ENCODE results near the gene CACNG5. TPM values are rescaled to one million over a fixed set of nuclear protein-coding genes. Genes with fewer than 3 reads are reported as not detected.

CACNG5 gene, protein sequence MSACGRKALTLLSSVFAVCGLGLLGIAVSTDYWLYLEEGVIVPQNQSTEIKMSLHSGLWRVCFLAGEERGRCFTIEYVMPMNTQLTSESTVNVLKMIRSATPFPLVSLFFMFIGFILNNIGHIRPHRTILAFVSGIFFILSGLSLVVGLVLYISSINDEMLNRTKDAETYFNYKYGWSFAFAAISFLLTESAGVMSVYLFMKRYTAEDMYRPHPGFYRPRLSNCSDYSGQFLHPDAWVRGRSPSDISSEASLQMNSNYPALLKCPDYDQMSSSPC
- polyA plus RNA-seq (ENCODE audit: insufficient read length) = not detected

DNA sequence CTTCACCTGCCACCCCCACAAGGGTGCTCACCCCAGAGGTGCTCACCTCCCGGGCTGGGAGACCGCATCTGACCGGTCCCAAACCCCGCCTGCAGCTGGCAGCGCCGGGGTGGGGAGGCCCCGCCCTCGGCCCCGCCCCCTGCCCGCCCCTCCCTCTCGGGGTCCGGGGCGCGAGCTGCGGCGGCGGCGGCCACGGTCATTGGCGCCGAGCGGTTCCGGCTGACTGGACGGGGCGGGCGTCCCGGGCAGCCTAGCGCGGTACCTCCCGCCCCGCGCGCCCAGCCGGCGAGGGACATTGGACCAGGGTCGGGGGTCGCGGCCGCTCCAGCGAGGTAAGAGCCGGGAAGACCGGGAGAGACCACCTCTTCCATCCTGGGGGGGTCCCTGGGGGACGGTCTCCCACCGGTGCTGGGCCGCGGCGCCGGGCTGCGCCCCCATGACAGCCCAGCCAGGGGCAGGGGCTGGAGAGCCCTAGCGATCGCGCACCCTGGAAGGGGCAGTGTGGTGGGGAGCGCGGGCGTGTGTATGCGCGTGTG, at the start of gene CACNG5:
TSS of gene CACNG5 (plus strand) at position 199 of the 536 bp plus-strand sequence. CDS start 42,216 bp downstream, outside the sequence.
- DNase-seq (ENCODE audit: low read depth) = no peak

GRCh38 chr17:66786107-66786506, 48.8 kb upstream of the CACNG5 start:
- DNase-seq (ENCODE audit: low read depth) = no peak

- no peak for DNase-seq (ENCODE audit: low read depth)
These were observed 47.0 kb upstream of the CACNG5 start for GRCh38 chr17:66787914-66788313.

DNA sequence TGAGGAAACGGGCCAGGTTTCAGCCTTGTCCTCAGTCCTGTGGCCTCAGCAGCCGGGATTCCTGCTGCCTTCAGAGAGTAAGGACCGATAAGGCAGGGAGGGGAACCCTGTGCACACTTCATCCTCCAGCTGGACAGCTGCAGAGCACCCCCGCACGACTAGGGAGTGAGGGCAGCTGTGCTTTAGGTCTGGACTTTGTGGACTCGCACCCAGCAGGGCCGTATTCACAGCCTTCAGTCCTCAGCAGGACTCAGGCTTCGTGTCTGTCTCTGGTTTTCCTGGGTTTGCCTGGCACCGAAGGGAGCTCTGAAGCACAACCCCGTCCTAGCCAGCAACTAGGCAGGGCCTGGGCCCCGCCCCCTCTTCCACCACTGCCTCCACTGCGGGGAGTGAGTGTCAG, 45.8 kb upstream of the CACNG5 start:
- DNase-seq (ENCODE audit: low read depth) = no peak

DNA sequence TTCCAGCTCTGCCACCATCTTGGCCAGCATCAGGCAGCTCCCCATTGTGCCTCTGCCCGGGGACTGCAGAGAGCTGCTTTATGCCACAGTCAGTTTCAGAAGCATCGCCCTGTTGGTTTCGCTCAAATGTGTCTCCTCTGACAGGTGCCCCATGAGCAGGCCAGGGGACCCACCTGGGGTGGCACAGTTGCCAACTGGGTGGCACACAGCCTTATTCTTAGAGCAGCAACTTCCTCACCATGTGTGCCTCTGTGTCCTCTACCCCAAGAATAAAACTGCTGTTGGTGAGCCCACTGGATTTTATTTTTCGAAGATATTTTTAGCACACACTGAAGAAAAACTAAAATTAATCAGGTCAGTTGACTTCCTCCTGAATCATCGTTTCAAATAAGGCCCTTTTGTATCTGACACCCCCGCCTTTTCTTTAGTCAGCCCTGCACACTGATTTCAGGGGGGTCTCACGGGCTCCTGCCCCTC, 44.9 kb upstream of the CACNG5 start:
- DNase-seq (ENCODE audit: low read depth) = no peak

- DNase-seq (ENCODE audit: low read depth) = no peak
These were observed 44.3 kb upstream of the CACNG5 start for GRCh38 chr17:66790501-66791061.

DNA sequence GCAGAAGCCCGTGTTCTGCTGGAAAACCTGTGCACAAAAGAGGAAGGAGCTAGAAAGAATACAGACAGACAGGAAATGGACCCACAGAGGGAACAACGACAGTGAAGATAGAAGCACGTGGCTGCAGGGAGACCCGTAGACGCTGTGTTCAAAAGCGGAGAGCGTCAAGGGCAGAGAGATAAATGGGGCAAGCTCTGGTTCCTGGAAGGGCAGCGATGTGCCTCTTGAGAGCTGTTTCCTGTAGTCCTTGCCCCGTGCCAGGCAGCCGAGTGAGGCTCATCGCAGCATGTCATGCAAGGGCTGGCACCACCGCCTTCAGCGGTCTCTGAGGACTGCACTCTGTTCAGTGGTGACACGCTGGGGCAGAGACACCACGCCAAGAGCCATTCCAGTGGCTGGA, 43.6 kb upstream of the CACNG5 start:
- DNase-seq (ENCODE audit: low read depth) = no peak

- no peak for DNase-seq (ENCODE audit: low read depth)
These were observed 41.1 kb upstream of the CACNG5 start for GRCh38 chr17:66793814-66794213.

GRCh38 chr17:66795486-66795885, 39.4 kb upstream of the CACNG5 start:
- DNase-seq (ENCODE audit: low read depth) = no peak

DNA sequence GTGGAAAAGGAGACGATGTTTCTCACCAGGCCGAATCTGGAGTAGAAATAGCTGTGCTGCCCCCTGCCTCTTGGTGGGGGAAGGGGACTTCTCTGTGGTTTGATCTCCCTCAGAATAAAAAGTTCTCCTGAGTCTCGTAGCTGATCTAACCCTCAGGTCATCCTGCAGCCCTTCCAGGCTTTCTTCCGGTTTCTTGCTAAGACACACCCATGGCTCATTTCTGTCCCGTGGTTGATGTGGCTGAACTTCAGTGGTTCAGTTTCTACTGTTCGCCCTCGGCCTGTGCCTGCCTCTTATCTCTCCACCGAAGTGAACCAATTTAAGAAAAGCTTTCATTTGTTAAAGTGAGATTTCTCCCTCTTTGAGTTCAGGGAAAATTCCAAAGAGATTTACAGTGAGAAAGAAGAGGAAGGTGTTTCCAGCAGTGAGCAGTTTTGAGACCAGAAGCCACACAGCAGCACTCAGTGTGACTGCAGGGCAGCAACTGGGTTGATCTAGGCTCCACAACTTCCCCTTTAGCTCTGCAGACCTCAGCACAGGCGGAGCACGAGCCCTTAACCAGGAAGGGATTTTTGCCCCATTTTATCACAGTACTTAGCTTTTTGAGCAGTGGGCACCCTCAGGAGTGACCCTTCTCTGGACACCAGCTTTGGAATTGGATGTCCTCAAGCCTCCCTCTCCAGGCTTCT, 34.9 kb upstream of the CACNG5 start:
- DNase-seq (ENCODE audit: low read depth) = no peak

GRCh38 chr17:66803474-66803951, 31.4 kb upstream of the CACNG5 start:
- no peak for DNase-seq (ENCODE audit: low read depth)

DNA sequence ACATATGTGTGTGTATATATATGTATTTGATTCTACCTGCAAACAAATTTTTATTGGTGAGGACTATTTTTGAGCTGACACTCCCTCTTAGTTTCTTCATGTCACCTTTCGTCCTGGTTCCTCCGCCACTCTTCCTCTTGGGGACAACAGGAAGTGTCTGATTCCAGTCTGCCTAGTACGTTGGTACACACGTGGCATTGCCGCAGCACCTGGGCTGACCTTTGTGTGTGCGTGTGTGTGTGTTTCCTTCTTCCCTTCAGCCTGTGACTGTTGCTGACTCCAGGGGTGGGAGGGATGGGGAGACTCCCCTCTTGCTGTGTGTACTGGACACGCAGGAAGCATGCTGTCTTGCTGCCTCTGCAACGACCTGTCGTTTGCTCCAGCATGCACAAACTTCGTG, 29.4 kb upstream of the CACNG5 start:
- DNase-seq (ENCODE audit: low read depth) = no peak

DNA sequence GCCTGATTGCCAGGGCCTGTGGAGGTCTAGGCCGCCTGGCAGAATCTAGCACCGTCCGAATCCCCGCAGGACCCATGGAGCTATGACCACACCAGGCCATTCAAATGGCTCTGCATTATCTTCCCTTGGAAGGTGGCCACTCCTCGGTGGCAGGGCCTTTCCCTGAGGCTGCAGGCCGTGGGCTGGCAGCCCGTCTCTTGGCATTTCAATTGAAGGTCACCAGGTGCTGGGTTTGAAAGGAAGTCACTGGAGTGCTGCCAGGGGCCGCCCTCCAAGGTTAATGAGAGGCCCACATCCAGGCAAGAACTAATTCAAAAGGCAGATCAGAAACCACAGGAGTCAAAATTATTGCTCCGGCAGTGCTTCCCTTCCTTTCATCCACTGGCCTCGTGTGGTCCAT, 27.7 kb upstream of the CACNG5 start:
- DNase-seq (ENCODE audit: low read depth) = no peak

GRCh38 chr17:66809408-66809807, 25.5 kb upstream of the CACNG5 start:
- no peak for DNase-seq (ENCODE audit: low read depth)

DNA sequence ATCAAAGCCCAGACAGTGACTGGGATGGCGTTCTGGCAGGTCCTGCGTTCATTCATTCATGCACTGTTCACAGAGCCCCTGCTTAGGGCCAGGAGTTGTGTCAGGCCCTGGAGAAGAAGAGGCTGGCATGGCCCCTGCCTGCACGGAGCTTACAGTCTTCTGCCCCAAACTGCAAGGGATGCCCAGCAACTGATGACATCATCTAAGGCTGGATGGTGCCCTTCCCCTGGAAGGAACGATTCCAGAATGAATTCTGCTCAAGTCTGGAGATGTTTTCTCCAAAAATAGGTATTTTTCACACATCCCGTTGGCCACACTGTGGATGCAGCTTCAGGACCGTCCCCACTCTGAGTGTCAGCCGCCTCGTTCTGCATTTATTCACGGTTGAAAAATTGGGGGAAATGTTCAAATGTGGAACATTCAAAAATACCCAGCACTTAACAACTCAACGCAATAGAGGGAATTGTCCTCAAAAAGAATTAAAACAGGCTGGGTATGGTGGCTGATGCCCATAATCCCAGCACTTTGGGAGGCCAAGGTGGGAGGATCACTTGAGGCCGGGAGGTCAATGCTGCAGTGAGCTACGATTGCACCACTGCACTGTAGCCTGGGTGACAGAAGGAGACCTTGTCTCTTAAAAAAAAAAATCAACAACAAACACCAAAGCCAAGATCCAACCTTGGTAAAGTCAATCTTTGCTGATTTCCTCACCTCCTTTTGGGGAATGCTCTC, 23.8 kb upstream of the CACNG5 start:
- no peak for DNase-seq (ENCODE audit: low read depth)

DNA sequence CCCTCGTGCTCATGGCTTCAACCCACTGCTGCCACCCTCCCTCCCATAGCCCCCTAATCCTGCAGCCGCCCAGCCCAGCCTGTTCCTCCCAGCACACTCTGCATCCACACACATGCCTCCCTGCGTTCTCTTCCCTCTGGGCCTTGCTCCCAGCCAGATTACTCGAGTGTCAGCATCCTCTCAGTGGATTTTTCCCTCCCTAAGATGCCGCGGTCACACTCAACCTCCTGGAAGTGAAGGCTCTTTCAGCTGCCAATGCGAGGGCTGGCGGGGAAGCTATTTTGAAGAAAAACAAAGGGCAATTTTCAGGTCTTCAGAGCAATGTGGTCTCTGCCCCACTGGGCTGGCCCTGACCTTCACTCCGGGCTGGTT, 23.2 kb upstream of the CACNG5 start:
- no peak for DNase-seq (ENCODE audit: low read depth)

GRCh38 chr17:66812571-66812970, 22.3 kb upstream of the CACNG5 start:
- DNase-seq (ENCODE audit: low read depth) = no peak

DNA sequence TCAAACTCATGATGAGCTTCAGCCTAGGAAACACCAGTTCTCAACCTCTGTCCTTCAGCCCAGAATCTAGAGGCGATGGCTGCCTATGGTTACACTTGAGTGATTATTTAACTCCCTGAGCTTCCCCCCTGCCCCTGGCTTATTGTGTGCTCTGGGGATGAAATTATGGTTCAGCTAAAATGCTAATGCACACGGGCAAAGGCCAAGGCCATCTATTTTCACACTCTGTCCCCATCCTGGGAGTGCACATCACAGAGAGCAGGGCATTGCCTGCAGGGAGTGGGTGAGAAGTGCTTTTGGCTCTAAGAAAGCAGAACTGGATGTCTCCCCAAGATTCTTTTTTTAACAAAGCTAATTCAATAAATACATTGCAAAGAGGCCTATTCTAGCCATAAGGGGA, 21.6 kb upstream of the CACNG5 start:
- no peak for DNase-seq (ENCODE audit: low read depth)

GRCh38 chr17:66814026-66814425, 20.9 kb upstream of the CACNG5 start:
- no peak for DNase-seq (ENCODE audit: low read depth)

- no peak for DNase-seq (ENCODE audit: low read depth)
These were observed 20.3 kb upstream of the CACNG5 start for GRCh38 chr17:66814570-66814969.

- no peak for DNase-seq (ENCODE audit: low read depth)
These were observed 17.2 kb upstream of the CACNG5 start for GRCh38 chr17:66817750-66818149.

- no peak for DNase-seq (ENCODE audit: low read depth)
These were observed 15.5 kb upstream of the CACNG5 start for GRCh38 chr17:66819466-66819865.

All from forelimb muscle (tissue), 1 donor.